HL-60 (cell line): ENCODE data around the gene GSTO1.

ENCODE experiments used
- GABPA ChIP-seq: IDR thresholded peaks from 2 replicates; pipeline ENCODE4 v1.6.1; 2012; ENCODE audit warnings: low read depth
- REST ChIP-seq: IDR thresholded peaks from 2 replicates; pipeline ENCODE4 v1.6.1; 2012; ENCODE audit warnings: low read depth; ENCODE audit not compliant: insufficient replicate concordance
- TF ChIP-seq, protein P1 (sequence below): IDR thresholded peaks from one replicate; pipeline ENCODE4 v1.5.1; 2011; ENCODE audit warnings: low read length, control low read depth, inconsistent platforms; ENCODE audit not compliant: insufficient read depth

DNA sequence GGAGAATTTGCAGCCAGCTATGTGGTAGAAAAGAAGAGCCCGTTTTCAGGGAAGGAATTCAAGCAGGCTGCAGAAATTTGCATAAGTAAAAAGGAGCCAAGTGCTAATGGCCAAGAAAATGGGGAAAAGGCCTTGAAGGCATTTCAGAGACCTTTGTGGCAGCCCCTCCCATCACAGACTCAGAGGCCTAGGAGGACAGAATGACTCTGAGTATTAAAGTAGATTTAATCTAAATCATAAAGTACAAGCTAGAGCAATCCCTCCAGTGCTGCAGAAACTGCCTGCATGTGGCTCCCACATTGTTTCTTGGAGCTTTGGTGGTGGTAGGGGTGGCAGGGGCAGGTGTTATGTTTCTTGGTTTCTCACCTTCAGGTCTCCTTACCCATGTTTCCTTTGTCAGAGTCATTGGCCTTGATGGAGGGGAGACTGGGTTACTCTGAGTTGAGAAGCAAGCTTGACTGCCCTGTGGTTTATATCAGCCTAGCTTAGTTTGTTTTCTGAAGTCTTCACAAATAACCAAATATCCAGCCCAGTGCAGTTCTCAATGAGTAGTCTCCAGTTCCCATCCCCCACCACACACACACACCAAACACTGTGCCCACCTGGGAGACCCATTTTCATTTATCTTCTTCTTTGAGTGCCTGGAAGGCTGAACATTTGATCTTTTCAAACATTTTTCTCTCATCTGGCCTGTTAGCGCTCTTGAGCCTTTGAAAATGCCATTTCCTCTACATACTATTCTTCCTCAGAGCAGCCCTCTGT lies 49.1 kb downstream of the GSTO1 start:
- TF ChIP-seq, protein P1, sequence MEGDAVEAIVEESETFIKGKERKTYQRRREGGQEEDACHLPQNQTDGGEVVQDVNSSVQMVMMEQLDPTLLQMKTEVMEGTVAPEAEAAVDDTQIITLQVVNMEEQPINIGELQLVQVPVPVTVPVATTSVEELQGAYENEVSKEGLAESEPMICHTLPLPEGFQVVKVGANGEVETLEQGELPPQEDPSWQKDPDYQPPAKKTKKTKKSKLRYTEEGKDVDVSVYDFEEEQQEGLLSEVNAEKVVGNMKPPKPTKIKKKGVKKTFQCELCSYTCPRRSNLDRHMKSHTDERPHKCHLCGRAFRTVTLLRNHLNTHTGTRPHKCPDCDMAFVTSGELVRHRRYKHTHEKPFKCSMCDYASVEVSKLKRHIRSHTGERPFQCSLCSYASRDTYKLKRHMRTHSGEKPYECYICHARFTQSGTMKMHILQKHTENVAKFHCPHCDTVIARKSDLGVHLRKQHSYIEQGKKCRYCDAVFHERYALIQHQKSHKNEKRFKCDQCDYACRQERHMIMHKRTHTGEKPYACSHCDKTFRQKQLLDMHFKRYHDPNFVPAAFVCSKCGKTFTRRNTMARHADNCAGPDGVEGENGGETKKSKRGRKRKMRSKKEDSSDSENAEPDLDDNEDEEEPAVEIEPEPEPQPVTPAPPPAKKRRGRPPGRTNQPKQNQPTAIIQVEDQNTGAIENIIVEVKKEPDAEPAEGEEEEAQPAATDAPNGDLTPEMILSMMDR, result no peak
- TF ChIP-seq REST, result no peak
- no peak for TF ChIP-seq GABPA
